Spleen (tissue), 7 donors: ENCODE measurements around the gene CEND1.

Experiments
- POLR2AphosphoS5 ChIP-seq, 3 donors: sonication (generic); formaldehyde crosslinking; IDR thresholded peaks; one replicate each; pipeline ENCODE4 v1.5.1; 2017; ENCODE audit warnings: antibody characterized with exemption in 3 of 3
- TF ChIP-seq, protein P1 (sequence below), 11 experiments: fragments of 200-600 bp in 7 of 11; fragments of 450-650 bp in 4 of 11; sonication (generic) in 4 of 11; IDR thresholded peaks in 8 of 11; conservative IDR thresholded peaks in 3 of 11; 1 replicate in 7 of 11; 2 replicates in 4 of 11; pipeline versions ENCODE4 v1.4.0 to v1.8.0; 2016 to 2021; ENCODE audit warnings: antibody characterized with exemption in 11 of 11, inconsistent platforms in 4 of 11, mild to moderate bottlenecking in 1 of 11
- donor health status: DM: no; HTN: no; CAD: no; lungs with moderate emphysema.
- donor health status: DM: no; HTN: no; CAD: no.
- donor health status: DM: no; HTN: no; CAD: no.

- TF ChIP-seq, protein P1, sequence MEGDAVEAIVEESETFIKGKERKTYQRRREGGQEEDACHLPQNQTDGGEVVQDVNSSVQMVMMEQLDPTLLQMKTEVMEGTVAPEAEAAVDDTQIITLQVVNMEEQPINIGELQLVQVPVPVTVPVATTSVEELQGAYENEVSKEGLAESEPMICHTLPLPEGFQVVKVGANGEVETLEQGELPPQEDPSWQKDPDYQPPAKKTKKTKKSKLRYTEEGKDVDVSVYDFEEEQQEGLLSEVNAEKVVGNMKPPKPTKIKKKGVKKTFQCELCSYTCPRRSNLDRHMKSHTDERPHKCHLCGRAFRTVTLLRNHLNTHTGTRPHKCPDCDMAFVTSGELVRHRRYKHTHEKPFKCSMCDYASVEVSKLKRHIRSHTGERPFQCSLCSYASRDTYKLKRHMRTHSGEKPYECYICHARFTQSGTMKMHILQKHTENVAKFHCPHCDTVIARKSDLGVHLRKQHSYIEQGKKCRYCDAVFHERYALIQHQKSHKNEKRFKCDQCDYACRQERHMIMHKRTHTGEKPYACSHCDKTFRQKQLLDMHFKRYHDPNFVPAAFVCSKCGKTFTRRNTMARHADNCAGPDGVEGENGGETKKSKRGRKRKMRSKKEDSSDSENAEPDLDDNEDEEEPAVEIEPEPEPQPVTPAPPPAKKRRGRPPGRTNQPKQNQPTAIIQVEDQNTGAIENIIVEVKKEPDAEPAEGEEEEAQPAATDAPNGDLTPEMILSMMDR (IDR thresholded peaks at IDR 0.05 in 8 of 11, conservative IDR thresholded peaks at IDR 0.05 in 3 of 11) = no peak
- TF ChIP-seq POLR2AphosphoS5 (IDR thresholded peaks at IDR 0.05) = no peak
These were observed 16.1 kb downstream of the CEND1 start for GRCh38 chr11:773830-774229.
